HG03439 (cell line): Measurements from ENCODE around the gene GALNT9.
"Not testable (repeated sequence)": the region's sequence is repeated elsewhere in the genome, so short reads cannot be mapped to it uniquely, and the experiment has no call there.

Source experiments
- ATAC-seq: cut with Tn5 transposase; IDR thresholded peaks from one replicate; pipeline ENCODE4 v1.9.1; 2021; ENCODE audit warnings: mild to moderate bottlenecking, moderate library complexity; ENCODE audit not compliant: unreplicated experiment

Gene GALNT9

DNA sequence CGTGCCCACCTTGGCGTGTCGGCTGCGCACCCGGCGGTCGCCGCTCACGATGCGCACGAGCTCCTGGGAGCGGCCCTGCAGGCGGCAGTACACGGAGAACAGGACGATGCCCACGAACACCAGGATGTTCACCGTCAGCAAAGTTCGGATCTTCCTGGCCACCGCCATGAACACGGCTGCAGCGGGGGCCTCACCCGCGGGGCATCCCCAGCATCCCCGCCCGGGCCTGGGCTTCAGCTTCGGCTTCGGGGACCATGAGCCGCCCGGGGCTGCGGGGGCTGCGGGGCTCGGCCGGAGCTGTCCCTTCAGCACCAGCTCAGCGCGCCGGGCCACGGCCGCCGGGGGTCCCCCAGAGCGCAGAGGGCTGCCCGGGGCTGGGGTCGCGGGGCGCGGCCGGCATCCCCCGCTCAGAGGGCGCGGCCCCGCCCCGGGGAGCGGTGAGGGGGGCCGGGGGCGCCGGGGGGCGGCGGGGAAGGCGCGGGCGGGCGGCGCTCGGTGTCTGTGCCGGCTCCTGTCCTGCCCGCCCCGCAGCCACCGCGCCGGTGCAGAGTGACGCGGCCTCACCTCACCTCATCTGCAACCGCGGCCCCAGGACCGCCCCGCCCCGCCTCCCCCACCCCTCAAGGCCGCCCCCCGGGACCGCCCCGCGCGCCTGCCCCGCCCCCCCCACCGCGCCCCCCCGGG lies at the start of gene GALNT9:
Gene GALNT9 (minus strand): TSS at position 554 of the 684 bp plus-strand sequence. CDS start 386 bp downstream, at position 168.
- ATAC-seq = no peak

DNA sequence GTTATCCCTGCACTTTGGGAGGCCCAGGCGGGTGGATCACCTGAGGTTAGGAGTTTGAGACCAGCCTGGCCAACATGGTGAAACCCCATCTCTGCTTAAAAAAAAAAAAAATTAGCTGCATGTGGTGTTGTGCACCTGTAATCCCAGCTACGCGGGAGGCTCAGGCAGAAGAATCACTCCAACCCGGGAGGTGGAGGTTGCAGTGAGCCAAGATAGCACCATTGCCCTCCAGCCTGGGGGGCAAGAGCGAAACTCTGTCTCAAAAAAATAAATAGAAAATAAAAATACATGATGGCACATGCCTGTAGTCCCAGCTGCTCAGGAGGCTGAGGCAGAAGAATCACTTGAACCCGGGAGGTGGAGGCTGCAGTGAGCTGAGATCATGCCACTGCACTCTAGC lies 49.7 kb upstream of the GALNT9 start:
- ATAC-seq = not testable (repeated sequence)

DNA sequence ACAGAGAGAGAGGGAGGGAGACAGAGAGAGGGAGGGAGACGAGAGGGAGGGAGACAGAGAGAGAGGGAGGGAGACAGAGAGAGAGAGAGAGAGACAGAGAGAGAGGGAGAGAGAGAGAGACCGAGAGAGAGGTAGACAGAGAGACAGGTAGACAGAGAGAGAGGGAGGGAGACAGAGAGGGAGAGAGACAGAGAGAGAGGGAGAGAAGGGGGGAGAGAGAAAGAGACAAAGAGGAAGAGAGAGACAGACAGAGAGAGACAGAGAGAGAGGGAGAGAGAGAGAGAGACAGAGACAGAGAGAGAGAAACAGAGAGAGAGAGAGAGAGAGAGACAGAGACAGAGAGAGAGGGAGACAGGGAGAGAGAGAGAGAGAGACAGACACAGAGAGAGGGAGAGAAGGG lies 47.8 kb upstream of the GALNT9 start:
- ATAC-seq = no peak

DNA sequence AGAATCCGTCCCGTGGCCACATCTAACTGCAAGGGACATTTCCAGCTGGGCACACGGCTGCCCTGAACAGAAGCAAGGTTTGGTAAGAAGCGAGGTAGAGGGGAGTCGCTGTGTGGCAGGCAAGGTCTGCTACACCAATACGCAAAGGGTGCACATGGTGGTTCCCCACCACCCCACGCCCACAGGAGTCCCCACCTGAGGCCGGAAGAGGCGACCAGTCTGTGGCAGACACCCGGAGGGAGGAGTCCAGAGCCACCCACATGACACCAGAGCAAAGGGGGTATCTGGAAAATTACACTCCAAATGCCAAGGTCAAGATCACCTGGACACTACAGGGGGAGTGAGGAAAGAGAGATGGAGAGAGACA lies 47.1 kb upstream of the GALNT9 start:
- ATAC-seq = no peak

DNA sequence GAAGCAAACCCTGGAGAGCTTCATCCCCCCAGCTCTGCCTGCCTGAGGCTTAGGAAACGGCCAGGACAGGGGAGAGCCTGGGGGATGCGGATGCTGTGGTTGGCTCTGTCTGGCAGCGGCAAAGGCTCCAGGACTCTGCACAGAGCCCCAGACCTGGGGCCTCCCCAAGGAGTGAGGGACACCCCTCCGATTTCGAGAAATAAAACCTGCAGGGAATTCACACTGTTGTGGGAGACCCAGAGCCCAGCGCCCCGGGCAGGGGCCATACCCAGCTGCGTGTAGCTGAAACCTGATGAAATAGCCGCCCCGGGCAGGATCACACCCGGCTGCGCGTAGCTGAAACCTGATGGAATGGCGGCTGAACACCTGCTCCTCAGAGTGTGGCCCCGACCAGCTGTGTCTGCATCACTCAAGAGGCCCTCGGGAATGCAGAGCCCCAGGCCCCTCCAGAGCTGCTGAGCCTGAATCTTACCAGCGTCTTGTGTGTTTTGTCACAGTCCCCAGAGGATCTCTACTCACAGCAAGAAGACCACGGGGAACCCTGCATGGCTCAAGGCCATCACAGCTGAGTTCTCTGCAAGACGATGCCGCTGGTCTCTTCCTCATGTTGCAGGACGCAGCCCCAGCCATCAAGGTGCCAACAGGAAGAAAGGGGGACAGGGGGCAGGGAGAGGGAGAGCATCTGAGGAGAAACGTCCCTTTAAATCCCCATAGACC lies 46.5 kb upstream of the GALNT9 start:
- ATAC-seq = no peak

DNA sequence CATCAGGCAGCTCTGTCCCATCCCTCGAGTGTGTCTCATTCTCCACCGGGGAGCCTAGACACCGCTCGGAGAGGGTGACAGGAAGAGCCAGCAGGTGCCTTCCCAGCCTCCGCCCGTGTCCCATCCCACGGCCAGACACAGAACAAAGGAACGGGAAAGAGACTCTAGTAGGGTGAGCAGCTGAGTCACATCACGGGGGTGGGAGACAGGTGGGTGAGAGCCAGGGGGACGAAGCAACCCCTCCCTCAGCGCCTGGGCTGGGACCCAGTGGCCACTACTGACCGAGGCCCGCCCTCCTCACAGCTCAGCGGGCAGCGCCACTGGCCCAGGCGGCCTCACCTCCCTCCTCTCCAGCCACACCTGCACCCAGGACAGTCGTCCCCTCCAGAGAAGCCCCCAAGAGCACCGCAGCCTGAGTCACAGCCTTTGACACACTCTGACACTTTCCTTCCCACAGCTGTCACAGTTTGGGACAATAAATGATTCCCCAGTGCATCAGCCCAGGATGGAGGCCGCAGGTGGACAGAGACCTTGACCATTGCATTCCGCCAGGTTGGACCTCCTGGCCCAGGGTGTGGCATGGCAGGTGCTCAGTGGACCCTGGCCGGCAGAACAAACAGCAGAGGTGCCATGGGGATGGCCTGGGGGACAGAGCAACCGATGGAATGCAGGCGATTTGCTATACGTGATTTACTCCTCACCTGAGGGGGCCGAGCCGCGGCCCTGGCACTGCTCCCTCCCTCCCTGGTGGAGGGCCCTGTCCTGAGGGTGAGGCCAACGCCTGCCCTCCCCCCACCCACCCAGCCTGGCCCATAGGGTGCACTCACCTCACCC lies 45.4 kb upstream of the GALNT9 start:
- no peak for ATAC-seq

DNA sequence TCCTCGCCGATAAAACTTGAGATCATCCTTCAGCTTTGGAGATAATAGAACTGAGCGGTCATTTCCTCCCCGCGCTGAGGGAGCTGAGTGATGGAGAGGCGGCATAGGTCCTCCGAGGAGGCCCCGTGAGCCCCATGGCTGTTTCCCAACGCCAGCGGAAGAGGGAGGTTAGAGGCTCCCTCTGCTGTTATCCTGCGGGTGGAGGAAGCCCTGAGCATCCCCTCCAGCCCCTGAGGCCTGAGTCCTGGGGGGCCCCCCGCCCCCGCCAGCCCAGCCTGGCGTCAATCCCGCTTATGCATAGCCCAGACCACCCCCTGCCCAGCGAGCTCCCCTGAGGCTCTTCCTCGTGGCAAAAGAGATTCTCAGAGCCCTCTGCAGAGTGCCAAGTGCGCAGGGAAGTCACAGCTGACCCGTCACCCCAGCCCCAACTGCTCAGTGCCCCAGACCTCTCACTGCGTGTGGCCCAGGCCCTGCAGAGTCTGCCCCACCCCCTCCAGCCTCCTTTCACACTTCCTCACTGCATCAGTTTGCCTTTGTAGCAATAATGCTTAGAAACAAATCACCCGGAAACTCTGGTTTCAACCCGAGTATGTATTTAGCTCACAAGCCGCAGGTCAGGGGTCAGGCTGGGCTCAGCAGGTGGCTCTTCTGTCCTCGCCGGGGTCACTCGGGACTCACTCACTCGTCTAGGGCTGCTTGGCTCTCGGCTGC lies 44.7 kb upstream of the GALNT9 start:
- ATAC-seq = no peak

DNA sequence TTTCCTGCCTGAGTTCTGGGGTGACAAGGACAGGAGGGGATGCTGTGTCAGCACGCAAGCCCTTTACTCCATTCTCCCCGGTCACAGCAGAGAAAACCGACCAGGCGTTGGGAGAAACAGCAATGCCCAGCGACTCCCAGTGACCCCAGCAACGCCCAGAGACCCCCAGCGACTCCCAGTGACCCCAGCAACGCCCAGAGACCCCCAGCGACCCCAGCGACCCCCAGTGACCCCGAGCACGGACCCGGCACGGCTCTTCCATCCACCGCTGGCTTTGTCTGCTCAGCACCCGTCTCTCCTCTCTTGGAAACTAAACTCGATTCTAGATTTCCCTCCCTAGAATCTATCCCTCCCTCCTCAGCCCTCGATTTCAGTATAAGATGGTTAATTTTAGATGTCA lies 38.5 kb upstream of the GALNT9 start:
- no peak for ATAC-seq

DNA sequence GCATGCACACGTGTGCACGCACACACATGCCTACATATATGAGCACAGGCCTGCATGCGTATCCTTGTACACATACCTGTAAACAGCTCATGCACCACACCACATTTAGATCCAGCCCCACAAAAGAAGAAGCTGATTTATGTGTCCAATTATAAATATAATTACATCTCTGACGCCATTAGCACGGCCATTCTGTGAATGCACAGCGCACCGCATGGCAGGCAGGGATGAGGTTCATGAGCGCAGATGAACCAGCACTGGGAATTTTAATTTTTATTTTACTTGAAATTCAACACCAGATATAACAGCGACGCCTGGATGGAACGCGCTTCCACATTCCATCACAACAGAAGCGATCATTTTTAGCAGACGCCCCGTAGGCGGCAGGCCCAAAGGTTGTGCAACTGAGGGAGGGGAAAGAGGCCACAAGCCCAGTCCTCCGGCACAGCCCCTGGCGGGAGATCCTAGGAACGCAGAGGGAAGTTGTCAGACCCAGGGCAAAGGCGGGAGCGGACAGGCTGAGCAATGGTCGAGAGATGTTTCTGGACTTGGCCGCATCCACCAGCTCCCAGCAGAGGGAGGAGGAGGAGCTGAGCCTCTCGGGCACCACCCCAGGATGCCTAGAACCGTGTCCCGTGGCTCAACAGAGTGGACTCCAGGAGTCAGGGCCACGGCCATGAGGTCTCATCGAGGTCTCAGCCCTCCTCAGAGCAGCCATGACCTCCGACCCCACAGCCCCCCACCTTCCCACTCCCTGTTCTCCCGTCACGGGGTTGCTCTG lies 37.9 kb upstream of the GALNT9 start:
- no peak for ATAC-seq

DNA sequence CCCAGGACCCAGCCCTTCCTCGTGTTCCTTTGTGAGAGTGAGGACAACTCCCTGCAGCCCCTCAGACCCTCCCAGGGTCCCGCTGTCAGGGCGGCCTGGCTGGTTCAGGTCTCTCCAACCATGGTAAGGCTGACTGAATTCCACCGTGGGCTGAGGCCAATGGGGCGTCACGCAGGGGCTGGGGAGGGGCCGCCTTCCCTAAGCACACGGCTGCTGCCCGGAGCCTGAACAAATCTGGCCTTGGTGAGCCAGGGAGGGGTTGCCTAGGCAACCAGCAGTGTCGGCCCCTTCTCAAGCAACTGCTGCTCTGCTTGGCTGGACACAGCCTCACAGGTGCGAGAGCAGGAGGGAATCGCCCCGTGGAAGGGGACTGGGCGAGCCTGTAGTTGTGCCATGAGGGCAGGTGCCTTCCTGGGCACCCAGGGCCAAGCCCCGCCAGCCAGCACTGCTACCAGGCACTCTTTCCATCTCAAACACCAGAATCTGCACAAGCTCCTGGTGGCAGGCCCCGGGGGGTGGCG lies 37.0 kb upstream of the GALNT9 start:
- no peak for ATAC-seq

DNA sequence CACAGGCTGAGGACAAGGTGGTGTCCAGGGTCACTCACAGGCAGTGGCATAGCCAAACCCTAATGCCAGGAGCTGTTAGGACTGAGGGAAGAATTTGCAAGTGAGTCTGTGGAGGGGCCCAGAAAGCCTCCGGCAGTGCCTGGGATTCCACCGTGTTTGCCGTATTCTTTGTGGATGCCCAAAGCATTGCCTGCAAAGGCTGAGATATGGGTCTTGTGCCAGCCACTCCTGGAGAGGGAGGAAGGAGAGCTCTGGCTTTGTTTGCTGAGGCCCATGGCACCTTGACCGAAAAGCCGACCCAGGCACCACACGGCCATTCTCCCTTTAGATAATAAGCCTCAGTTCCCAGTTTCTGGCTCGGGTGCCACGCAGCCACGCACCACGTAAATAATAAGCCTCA lies 35.8 kb upstream of the GALNT9 start:
- ATAC-seq = no peak

DNA sequence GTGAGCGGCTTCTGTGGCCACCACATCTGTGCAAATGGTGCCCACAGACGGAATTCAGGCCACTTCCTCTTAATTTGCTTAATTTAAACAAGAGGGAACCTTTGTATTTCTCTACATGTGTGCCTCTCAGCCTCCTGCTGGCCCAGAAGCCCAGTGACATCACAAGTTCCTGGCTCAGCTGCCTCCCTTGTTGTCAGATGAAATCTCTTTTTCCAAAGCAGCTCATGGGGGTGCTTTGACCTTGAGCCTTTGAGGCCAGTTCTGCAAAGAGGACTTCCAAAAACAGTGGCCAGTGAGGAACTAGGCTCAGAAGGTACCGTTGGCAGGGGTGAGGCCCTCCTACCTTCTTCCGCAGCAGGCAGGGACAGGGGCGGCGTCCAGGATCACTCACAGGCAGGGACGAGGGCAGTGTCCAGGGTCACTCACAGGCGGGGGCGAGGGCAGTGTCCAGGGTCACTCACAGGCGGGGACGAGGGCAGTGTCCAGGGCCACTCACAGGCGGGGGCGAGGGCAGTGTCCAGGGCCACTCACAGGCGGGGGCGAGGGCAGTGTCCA lies 35.0 kb upstream of the GALNT9 start:
- ATAC-seq = no peak

DNA sequence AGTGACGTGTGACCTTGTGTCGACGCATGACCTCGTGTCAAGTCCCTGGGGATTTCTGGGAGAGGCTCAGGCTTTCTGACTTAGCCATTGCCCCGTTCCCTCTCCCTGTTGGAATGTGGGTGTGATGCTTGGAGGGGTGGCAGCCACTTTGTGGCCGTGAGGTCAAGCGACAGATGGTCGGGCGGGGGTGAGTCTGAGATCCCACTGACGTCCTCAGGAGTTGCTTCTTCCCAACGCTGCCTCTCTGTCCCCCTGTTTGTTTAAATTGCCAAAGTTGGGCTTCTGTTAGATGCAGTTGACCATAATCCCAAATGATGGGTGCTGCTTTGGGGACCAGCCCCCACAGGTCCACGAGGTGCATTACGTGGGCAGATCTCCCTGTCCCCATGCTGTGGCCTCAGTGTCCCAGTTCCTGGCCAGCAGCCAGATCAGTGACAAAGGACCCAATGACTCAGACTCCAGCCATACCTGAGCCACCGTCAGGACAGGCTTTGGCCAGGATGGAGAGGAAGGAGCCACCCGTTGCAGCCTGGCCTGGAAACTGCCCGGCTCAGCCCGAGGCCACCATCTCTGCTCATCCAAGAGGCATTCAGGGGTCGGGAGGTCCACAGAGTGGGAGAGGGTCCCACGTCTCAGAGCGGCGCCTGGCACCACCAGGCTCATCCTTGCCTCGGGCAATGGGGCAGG lies 34.4 kb upstream of the GALNT9 start:
- no peak for ATAC-seq

DNA sequence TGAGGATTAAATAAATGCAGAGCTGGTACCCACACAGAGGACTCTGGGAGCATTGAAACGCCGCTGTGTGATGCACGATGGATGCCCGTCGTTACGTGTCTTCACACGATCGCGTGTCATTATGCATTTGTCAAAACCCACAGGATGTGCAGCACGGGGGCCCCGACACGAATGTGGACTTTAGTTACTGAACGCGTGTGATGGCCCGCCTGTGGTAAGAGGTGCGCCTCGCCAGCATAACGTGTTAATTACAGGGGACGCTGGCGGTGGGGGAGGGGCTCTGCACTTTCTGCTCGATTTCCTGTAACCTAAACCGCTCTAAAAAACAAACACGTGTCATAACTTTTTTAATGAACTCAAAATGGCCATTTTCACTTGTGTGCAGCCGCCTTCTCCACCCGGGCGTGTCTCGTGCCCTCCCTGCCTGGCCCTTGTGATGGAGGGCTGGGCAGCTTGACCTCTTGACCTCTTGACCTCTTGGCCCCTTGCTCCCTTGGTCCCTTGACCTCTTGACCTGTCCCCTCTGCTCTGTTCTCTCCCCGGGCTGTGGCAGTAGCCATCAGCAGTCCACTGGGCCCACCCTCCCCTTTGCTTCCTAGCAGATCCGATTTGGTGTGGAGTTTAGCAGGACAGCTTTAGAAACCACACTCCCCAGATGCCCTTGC lies 33.7 kb upstream of the GALNT9 start:
- ATAC-seq = no peak

DNA sequence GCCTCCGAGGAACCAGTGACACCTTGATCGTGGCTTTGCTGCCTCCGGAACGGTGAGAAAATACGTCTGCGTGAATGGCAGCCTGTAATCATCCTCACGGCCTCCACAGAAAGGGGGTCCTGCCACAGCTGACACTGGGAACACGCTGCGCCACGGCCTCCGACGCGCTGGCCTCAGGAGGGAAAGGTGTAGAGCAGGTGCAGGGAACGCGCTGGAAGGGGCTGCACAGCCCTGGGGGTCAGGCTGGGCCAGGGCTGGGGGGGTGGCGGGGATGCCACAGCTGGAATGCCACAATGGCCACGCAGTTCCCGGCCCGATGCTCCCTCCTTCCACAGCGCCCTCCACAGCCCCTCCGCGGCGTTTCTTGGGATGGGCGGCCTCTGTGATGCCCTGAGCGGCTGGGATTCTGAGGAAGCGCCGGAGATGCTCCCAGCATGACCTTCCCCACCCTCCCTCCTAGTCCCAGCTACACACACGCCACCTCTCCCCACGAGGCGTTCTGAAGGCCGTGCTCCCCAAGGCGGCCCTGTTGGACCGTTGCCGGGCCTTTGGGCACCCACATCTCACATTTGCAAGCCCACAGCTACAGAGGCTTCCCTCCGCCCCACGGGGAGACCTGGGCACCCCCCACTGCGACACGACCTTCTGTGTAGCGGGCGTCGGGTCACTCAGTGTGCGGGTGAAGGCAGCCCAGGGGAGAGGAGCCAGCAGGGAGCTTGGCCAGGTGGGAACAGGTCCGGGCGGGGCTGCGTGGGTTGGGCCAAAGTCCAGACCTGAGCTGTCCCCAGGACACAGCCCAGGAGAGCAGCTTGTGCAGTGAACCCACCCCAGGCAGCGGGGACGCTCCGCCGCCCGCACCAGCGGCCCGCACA lies 31.8 kb upstream of the GALNT9 start:
- no peak for ATAC-seq

DNA sequence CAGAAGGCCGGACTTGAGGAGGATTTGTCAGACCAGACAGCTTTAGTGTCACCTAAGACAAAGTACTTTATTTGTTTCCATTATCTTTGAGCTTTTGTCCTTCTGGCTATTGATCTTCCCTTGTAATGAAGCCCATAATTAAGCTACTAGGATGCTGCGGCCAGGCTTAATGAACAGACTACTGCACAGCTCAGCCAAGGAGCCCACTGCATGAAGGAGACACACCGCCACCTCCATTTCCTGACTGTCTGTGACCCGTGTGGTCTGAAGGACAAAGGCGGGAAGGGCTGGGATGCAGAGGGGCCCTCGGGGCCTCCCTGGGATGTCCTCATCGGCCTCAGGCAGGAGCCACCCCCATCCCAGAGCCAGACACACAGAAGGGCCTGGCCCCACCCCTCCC lies 31.0 kb upstream of the GALNT9 start:
- no peak for ATAC-seq

DNA sequence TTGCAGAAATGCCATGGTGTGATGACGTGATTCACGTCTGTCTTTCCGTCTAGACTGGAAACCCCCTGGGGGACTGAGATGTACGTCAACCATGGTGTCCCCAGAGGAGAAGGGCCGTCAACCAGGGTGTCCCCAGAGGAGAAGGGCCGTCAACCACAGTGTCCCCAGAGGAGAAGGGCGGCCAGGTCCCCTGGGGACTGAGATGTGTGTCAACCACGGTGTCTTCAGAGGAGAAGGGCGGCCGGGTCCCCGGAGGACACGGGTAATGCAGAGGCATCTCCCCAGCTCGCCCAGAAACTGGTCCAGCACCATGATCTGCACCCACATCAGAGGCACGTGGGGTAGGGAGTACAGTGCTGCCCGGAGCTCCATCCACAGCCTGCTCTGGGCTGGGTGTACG lies 30.6 kb upstream of the GALNT9 start:
- no peak for ATAC-seq

DNA sequence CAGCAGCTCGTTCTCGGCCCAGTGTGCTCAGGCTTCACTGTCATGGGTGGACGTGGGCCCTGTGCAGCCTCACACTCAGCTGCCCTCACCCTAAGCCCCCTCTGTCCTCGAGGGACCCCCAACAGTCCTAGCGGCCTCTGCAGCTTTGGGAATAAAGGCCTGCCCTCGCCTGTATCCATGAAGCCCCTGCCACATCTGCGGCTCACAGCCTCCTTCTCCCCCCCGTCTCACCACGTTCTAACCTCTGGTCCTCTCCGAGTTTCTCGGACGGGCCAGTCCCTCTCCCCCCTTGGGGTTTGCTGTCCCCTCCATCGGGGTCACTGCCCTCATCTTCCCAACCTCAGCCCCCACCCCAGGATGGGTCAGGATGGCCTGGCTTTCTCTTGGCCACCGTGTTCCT lies 30.2 kb upstream of the GALNT9 start:
- ATAC-seq = no peak
